HCT116 (cell line): ENCODE data around the gene TOMM70.

ENCODE experiments used
- CEBPB ChIP-seq: IDR thresholded peaks from 2 replicates; pipeline ENCODE4 v1.6.1; 2012; ENCODE audit warnings: low read depth
- CTCF ChIP-seq, 3 experiments: fragments of 200-600 bp in 1 of 3; sonication (generic) in 1 of 3; IDR thresholded peaks in 2 of 3; conservative IDR thresholded peaks in 1 of 3; 2 replicates each; pipeline ENCODE4 v1.5.1; 2012 to 2017; ENCODE audit warnings: low read depth in 2 of 3, low read length in 2 of 3, antibody characterized with exemption in 1 of 3, borderline replicate concordance in 1 of 3, control low read depth in 1 of 3, mild to moderate bottlenecking in 1 of 3, mixed read lengths in 1 of 3, mixed run types in 1 of 3, moderate library complexity in 1 of 3; ENCODE audit not compliant: insufficient read depth in 1 of 3
- EZH2 ChIP-seq: fragments of 200-600 bp; sonication (generic); IDR thresholded peaks from 2 replicates; pipeline ENCODE4 v1.6.1; 2017; ENCODE audit warnings: antibody characterized with exemption, mixed run types
- JUND ChIP-seq: IDR thresholded peaks from 2 replicates; pipeline ENCODE4 v1.6.1; 2012
- MAX ChIP-seq: IDR thresholded peaks from 2 replicates; pipeline ENCODE4 v1.6.1; 2012
- POLR2A ChIP-seq: IDR thresholded peaks from 2 replicates; pipeline ENCODE4 v1.7.0; 2011; ENCODE audit warnings: borderline replicate concordance; ENCODE audit not compliant: insufficient read depth, insufficient read length; ENCODE audit errors: extremely low read depth
- RAD21 ChIP-seq: IDR thresholded peaks from 2 replicates; pipeline ENCODE4 v1.6.1; 2012; ENCODE audit warnings: low read depth, mild to moderate bottlenecking
- SIN3A ChIP-seq: IDR thresholded peaks from 2 replicates; pipeline ENCODE4 v1.6.1; 2012; ENCODE audit warnings: low read depth
- SRF ChIP-seq: IDR thresholded peaks from 2 replicates; pipeline ENCODE4 v1.6.1; 2012; ENCODE audit warnings: low read depth

GRCh38 chr3:100374521-100374920 is 26.4 kb downstream of the TOMM70 start:
- TF ChIP-seq CTCF (IDR thresholded peaks at IDR 0.05 in 2 of 3, conservative IDR thresholded peaks at IDR 0.05 in 1 of 3; ENCODE audit: borderline replicate concordance in 1 of 3, insufficient read depth in 1 of 3, low read depth in 2 of 3, low read length in 2 of 3) (no peak), MAX (no peak), SIN3A (no peak), EZH2 (no peak), RAD21 (no peak), POLR2A (no peak), CEBPB (no peak), JUND (no peak), SRF (no peak)
